NCI-H1694 (cell line): ENCODE data around the gene GALNS.
A peak's percentile ranks its signal among the peaks of the same experiment; 100 is the strongest.

Experiments used
- DNase-seq: peaks from one replicate; lab custom pipeline; 2025; lab: John Stamatoyannopoulos, UW

The GALNS gene

GRCh38 chr16:88875703-88876234 lies 19.0 kb upstream of the GALNS start:
- no peak for DNase-seq

DNA sequence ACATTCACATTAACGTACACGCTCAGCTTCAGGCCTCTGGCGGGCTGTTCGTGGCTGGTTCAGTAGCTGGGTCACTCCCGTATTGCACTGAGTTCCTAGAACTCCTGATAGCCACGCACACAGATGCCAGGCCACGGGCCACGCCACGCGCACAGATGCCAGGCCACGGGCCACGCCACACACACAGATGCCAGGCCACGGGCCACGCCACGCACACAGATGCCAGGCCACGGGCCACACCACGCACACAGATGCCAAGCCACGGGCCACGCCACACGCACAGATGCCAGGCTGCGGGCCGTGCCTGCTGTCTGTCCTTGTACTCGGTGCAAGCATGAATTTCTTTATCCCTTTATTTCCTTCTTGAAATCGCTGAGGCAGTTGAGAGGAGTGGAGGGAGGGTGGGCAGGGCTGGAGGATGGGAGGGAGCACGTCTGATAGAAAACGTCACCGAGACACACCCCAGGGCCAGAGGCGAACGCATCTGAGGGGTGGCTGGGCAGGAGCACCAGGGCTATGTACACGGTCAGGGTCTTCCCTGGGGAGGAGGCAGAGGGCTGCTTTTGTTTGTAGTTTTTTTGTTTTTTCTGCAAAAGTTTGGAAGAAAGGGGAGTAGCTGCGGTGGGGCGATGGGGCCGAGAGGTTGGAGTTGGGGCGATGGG lies 18.3 kb upstream of the GALNS start:
- no peak for DNase-seq

DNA sequence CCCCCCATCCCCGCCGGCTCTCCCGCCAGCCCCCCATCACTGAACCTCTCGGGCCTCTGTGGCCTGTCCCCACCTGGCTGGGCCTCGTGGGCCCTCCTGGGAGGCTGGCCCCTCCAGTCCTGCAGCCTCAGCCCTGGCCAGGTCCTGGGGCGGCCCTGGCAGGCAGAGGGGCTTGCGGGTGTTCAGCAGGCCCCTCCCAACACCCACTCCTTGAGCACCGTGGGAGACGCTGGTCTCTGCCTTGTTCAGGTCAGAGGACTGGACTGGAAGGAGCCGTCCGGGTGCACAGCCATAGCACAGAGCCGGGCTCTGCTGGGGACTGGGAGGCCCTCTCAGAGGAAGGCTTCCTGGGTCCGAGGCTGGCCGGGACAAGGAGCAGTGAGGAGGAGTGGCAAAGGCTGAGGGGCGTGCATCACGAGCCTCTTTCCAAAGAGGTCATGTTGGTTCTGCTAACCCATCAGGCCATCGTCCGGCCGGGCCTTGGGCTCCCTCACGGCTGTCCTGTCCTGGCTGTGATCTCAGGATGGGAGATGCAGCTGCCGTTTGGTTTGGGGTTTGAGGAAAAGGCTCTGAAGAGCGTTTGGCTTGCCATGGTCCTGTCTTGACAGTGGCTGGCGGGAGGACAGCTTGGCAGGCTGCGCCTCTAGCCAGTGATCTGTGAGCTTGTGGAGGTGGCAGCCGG lies 16.0 kb upstream of the GALNS start:
- DNase-seq: no peak

DNA sequence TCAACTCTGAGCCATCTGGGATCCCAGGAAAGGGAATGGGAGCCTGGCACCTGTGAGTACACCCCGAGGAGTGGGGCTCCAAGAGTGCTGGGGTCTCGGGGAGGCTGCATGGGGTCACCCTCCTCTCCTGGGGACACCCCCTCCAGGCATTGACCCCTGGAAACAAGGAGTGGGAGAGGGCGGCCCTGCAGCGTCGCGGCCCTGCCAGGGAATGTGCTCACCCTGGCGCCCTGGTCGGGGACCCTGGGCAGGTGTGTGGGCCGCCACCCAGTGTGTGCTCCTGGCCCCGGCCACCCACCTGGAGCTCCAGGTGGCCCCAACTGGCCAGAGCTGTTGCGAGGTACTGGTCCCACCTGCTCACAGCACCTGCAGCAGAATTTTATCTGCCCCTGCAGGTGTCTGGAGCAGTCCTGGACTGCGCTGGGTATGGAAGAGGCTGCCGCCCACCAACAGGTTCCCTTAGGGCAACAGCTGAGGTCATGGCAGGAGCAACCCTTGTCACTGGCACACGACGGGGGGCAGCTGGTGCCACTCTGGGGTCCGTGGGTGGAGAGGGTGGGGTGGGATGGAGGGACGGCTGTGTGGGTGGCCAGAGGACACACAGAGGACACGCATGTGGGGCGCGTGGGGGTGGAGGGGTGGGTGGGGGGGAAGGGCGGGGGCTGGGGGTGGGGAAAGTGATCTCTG lies 15.1 kb upstream of the GALNS start:
- DNase-seq: no peak

- DNase-seq: no peak
Observed at GRCh38 chr16:88871349-88871702, 14.6 kb upstream of the GALNS start.

GRCh38 chr16:88870608-88871348 lies 14.0 kb upstream of the GALNS start:
- DNase-seq: peak; percentile 79

- no peak for DNase-seq
Observed at GRCh38 chr16:88869673-88869980, 12.9 kb upstream of the GALNS start.

DNA sequence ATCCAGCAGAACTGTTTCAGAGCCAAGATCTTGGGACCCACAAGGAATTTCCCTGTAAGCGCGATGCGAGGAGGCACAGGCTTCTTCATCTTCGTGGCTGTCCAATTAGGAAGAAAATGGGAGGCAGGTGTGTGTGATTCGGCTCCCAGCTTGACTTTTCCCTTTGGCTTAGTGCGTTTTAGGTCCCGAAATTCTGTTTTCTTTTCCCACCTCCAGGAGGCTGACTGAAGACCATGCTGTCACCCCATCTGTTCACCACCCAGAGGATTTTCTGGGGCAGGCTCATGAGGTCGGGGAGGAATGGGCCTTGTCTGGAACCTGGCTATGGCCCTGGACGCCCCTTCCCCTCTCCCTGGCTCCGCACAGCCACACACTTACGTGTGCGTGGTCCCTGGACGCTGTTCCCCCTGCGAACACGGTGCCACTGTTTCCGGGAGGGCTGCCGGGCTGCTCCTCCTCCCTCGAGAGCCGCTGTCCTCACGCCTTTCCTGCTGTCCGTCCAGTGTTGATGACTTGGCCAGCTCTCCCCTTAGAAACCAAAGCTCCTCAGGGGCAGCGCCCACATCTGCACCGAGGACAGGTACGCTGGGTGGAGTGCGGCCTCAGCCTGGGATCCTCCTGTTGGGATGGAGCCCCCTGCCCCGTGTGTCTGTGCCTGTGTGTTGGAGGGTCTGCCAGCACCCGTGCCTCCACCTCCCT lies 12.4 kb upstream of the GALNS start:
- peak; percentile 48 for DNase-seq

GRCh38 chr16:88867581-88868246 lies 11.0 kb upstream of the GALNS start:
- no peak for DNase-seq

- DNase-seq: peak; percentile 7
Observed at GRCh38 chr16:88866151-88866920, 9.6 kb upstream of the GALNS start, which contains the start of gene PABPN1L. TSS of gene PABPN1L (minus strand) at chr16:88866660. CDS start at chr16:88866606, 54 bp downstream.

DNA sequence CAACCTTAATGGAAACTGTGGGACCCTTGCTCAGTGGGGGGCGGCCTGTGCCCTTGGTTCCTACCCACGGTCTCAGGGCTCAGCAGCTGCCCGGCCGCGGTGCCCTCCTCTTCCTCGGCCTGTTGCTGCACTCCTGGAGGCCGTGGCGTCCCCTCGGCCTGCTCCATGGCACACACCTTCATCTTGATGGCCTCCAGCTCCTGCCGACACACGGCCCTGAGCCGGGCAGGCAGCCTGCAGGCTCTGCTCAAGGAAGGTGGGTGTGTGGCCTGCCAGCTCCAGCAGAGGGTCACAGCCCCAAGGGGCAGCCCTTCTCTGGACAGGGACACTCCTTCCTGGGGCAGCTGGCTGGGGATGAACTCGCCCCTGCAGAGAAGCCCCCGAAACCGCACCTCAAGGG lies 9.0 kb upstream of the GALNS start:
- DNase-seq: no peak

- no peak for DNase-seq
Observed at GRCh38 chr16:88865310-88865709, 8.6 kb upstream of the GALNS start.

GRCh38 chr16:88864521-88864920 lies 7.8 kb upstream of the GALNS start:
- DNase-seq: no peak

- DNase-seq: no peak
Observed at GRCh38 chr16:88864099-88864498, 7.4 kb upstream of the GALNS start.

- DNase-seq: no peak
Observed at GRCh38 chr16:88863426-88863825, 6.7 kb upstream of the GALNS start.

- DNase-seq: no peak
Observed at GRCh38 chr16:88862968-88863367, 6.2 kb upstream of the GALNS start.

DNA sequence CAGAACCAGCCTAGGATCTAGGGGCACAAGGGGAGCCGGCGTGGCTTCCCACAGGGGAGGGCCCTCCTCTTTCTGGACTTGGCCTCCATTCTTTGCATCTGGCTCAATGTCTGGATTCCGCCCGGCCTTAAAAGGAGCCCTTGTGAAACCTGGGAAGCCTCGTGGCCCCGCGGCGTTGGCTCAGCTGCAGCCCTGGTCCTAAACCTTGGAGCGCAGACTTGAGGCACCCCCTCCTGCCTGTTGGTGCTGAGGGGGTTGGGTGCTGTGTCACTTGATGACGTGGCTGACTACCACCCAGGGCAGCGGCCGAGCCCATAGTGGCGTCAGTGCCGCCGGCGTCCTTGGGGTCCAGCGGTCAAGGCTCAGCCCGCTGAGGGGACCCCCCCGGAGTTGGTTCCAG lies 4.6 kb upstream of the GALNS start:
- no peak for DNase-seq

DNA sequence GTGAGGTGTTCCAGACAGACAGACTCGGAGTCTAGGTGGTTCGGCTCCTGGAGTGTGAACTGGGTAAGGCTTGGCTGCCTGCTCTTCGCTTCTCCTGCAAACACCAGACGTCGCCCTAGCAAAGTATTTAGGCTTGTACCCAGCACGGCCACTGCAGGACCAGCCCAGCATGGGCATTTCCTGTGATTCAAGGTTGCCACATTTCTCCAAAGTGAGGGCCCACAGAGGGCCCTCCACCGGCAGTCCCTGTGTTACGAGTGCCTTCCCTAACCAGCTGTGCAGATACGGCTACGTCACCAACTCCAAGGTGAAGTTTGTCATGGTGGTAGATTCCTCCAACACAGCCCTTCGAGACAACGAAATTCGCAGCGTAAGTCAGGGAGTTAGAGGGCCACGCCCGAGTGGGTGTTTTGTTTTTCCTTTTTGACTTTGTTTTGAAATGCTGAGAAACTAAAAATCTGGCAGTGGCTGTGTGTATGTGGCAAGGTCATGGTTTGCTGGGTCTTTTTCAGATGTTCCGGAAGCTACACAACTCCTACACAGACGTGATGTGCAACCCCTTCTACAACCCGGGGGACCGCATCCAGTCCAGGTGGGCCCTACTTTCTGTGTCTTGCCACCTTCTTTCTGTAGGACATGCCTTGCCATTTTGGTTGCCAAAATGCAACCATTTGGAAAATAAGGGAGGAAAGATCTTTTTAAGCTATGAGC lies 2.8 kb upstream of the GALNS start:
- no peak for DNase-seq

- DNase-seq: peak; percentile 23
Observed at GRCh38 chr16:88857728-88858339, 1.1 kb upstream of the GALNS start.
